ENCODE results near the gene TAS2R3. TPM values are rescaled to one million over a fixed set of nuclear protein-coding genes. Genes with fewer than 3 reads are reported as not detected.

Gene TAS2R3
- total and polyA plus RNA-seq, 2 of the 13 experiments (the other 11 are each of a cell fraction or from before 2014, with no cell fraction given), result 0.74 to 1.1 TPM

DNA sequence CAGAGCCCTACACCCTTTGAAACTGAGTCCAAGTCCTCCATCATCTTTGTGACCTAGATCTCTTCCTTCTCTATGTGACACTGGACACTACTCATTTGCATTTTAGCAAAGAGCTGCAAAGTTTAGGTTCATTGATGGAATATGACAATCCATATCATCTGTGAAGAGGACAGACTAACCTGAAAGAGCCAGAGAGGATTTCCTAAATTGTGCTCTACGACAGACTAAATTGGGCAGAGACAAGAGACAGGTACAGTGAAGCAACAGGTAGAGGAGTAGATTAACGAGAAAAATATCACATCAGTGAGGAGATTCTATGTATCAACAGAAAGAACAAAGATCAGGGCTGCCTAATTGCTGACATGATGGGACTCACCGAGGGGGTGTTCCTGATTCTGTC, at the start of gene TAS2R3 (continued):
- TF ChIP-seq, protein P1, sequence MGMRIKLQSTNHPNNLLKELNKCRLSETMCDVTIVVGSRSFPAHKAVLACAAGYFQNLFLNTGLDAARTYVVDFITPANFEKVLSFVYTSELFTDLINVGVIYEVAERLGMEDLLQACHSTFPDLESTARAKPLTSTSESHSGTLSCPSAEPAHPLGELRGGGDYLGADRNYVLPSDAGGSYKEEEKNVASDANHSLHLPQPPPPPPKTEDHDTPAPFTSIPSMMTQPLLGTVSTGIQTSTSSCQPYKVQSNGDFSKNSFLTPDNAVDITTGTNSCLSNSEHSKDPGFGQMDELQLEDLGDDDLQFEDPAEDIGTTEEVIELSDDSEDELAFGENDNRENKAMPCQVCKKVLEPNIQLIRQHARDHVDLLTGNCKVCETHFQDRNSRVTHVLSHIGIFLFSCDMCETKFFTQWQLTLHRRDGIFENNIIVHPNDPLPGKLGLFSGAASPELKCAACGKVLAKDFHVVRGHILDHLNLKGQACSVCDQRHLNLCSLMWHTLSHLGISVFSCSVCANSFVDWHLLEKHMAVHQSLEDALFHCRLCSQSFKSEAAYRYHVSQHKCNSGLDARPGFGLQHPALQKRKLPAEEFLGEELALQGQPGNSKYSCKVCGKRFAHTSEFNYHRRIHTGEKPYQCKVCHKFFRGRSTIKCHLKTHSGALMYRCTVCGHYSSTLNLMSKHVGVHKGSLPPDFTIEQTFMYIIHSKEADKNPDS (CRISPR knock-in tag; IDR thresholded peaks at IDR 0.05), result no peak
- no peak for TF ChIP-seq GLMP (CRISPR knock-in tag; IDR thresholded peaks at IDR 0.05; ENCODE audit: borderline replicate concordance)
- TF ChIP-seq, protein P2, sequence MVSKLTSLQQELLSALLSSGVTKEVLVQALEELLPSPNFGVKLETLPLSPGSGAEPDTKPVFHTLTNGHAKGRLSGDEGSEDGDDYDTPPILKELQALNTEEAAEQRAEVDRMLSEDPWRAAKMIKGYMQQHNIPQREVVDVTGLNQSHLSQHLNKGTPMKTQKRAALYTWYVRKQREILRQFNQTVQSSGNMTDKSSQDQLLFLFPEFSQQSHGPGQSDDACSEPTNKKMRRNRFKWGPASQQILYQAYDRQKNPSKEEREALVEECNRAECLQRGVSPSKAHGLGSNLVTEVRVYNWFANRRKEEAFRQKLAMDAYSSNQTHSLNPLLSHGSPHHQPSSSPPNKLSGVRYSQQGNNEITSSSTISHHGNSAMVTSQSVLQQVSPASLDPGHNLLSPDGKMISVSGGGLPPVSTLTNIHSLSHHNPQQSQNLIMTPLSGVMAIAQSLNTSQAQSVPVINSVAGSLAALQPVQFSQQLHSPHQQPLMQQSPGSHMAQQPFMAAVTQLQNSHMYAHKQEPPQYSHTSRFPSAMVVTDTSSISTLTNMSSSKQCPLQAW (CRISPR knock-in tag; IDR thresholded peaks at IDR 0.05), result no peak
- TF ChIP-seq AGO2 (optimal IDR thresholded peaks at IDR 0.05; ENCODE audit: low read depth, low read length), result no peak

DNA sequence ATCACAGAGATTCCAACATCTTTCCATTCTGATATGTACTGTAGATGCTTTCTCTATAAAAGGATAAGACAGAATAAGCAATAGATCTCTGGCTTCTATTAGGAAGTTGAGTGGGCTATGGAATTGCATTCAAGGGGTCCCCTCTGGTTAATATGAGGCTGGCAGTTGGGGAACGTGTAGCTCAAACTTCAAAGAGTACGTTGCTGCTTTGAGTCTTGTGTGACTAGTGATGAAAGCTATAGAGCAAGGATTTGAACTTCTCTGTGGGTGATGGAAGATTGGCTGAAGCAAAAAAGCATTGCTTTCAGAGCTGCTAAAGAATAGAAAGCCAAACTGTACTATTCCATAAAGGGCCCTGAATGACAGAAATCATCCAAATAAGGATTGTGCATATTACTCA, 49.3 kb upstream of the TAS2R3 start:
- no peak for FAIRE-seq
- TF ChIP-seq EZH2 (conservative IDR thresholded peaks at IDR 0.05; ENCODE audit: low read depth, low read length) (no peak), ZBTB4 (CRISPR knock-in tag; IDR thresholded peaks at IDR 0.05; ENCODE audit: borderline replicate concordance) (no peak), NR1H2 (CRISPR knock-in tag; IDR thresholded peaks at IDR 0.05; ENCODE audit: borderline replicate concordance, low read depth) (no peak), HDAC6 (IDR thresholded peaks at IDR 0.05; ENCODE audit: low read depth, low read length) (no peak), ZNF569 (CRISPR knock-in tag; IDR thresholded peaks at IDR 0.05; ENCODE audit: borderline replicate concordance) (no peak), GTF2F1 (IDR thresholded peaks at IDR 0.05; ENCODE audit: low read length) (no peak), PPARG (CRISPR knock-in tag; conservative IDR thresholded peaks at IDR 0.05) (no peak), ZNF619 (CRISPR knock-in tag; IDR thresholded peaks at IDR 0.05) (no peak)
- TF ChIP-seq, protein P3, sequence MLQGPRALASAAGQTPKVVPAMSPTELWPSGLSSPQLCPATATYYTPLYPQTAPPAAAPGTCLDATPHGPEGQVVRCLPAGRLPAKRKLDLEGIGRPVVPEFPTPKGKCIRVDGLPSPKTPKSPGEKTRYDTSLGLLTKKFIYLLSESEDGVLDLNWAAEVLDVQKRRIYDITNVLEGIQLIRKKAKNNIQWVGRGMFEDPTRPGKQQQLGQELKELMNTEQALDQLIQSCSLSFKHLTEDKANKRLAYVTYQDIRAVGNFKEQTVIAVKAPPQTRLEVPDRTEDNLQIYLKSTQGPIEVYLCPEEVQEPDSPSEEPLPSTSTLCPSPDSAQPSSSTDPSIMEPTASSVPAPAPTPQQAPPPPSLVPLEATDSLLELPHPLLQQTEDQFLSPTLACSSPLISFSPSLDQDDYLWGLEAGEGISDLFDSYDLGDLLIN (CRISPR knock-in tag; IDR thresholded peaks at IDR 0.05; ENCODE audit: borderline replicate concordance), result no peak

More for the DNA sequence above, 49.3 kb upstream of the TAS2R3 start:
- DNase-seq (ENCODE audit: low spot score), result no peak
- H4K20me1 ChIP-seq (ENCODE audit: insufficient read depth, low read length), result no peaks in the 10 kb centered on the region
- no peak overlapping the region for H2AFZ ChIP-seq (ENCODE audit: low read length)
- no peak for ATAC-seq
- in situ Hi-C loops (cut with HindIII; ENCODE audit: extremely low pct_ligation_motif_present, low pct_unique_long_range_greater_than_20kb), result no loop called here
- no peaks in the 10 kb centered on the region for H3K36me3 ChIP-seq (replicated peaks in 1 of 2; ENCODE audit: control insufficient read depth in 1 of 2, insufficient read depth in 2 of 2, low read length in 2 of 2)
- ChIA-PET CTCF (ENCODE audit: low intra/inter-chr PET ratio, low total read pairs) (no interaction called here), POLR2A (no interaction called here)
- no peaks in the 10 kb centered on the region for H3K9me3 ChIP-seq (ENCODE audit: low read length)
- no peaks in the 10 kb centered on the region for H3K79me2 ChIP-seq (ENCODE audit: insufficient read depth, low read length)
- no TSS peak for BruUV-seq (replicated peaks)
- no peak overlapping the region for H3K4me2 ChIP-seq (ENCODE audit: low read depth, low read length)
- WGBS (ENCODE audit: low lambda C conversion rate), result 0% methylated on average over 2 of the region's 2 CpGs
- peaks cover 14% of the 10 kb centered on the region for H3K4me1 ChIP-seq (ENCODE audit: insufficient read depth, low read length)
- no peak overlapping the region for H3K27ac ChIP-seq (ENCODE audit: extremely low read length, insufficient read depth, low read length)
- no peaks in the 10 kb centered on the region; a peak in 1 of 5 replicates for H3K27me3 ChIP-seq (ENCODE audit: control insufficient read depth in 1 of 2, insufficient read depth in 2 of 2, low read length in 2 of 2)
- H3K9ac ChIP-seq (ENCODE audit: insufficient read depth, low read depth, low read length), result no peak overlapping the region
- no peak overlapping the region for H3K4me3 ChIP-seq (replicated peaks in 1 of 3; ENCODE audit: insufficient read depth in 1 of 3, low read depth in 2 of 3, low read length in 3 of 3)
- intact Hi-C loops (cut with micrococcal nuclease; ENCODE audit: unreplicated experiment), result no loop called here
